ENCODE measurements around the gene NYNRIN.
"Not testable (repeated sequence)": the region's sequence is repeated elsewhere in the genome, so short reads cannot be mapped to it uniquely, and the experiment has no call there.

The NYNRIN gene

GRCh38 chr14:24369907-24370687 lies 28.7 kb upstream of the NYNRIN start:
- DNase-seq (ENCODE audit: low read depth in 2 of 2): no peak

GRCh38 chr14:24370748-24371147 lies 28.1 kb upstream of the NYNRIN start:
- DNase-seq (ENCODE audit: low read depth in 2 of 2): no peak

GRCh38 chr14:24371605-24372004 lies 27.2 kb upstream of the NYNRIN start:
- not testable (repeated sequence) for DNase-seq (ENCODE audit: low read depth in 2 of 2)

GRCh38 chr14:24372701-24373416 lies 25.9 kb upstream of the NYNRIN start:
- no peak for DNase-seq (ENCODE audit: low read depth in 2 of 2)

- DNase-seq (ENCODE audit: low read depth in 2 of 2): no peak
Measured at GRCh38 chr14:24376448-24377070, 22.2 kb upstream of the NYNRIN start.

GRCh38 chr14:24377126-24377525 lies 21.7 kb upstream of the NYNRIN start:
- no peak for DNase-seq (ENCODE audit: low read depth in 2 of 2)

GRCh38 chr14:24377657-24378056 lies 21.1 kb upstream of the NYNRIN start:
- no peak for DNase-seq (ENCODE audit: low read depth in 2 of 2)

GRCh38 chr14:24378327-24378726 lies 20.5 kb upstream of the NYNRIN start:
- DNase-seq (ENCODE audit: low read depth in 2 of 2): no peak

GRCh38 chr14:24378981-24379906 lies 19.6 kb upstream of the NYNRIN start:
- DNase-seq (ENCODE audit: low read depth in 2 of 2): no peak

GRCh38 chr14:24379907-24380730 lies 18.7 kb upstream of the NYNRIN start:
- DNase-seq (ENCODE audit: low read depth in 2 of 2): no peak

- no peak for DNase-seq (ENCODE audit: low read depth in 2 of 2)
Measured at GRCh38 chr14:24381363-24382063, 17.3 kb upstream of the NYNRIN start.

GRCh38 chr14:24382064-24382371 lies 16.8 kb upstream of the NYNRIN start:
- no peak for DNase-seq (ENCODE audit: low read depth in 2 of 2)

- DNase-seq (ENCODE audit: low read depth in 2 of 2): no peak
Measured at GRCh38 chr14:24384169-24384568, 14.6 kb upstream of the NYNRIN start.

GRCh38 chr14:24385524-24385923 lies 13.3 kb upstream of the NYNRIN start:
- no peak for DNase-seq (ENCODE audit: low read depth in 2 of 2)

GRCh38 chr14:24387009-24387345 lies 11.8 kb upstream of the NYNRIN start:
- DNase-seq (ENCODE audit: low read depth in 2 of 2): no peak

GRCh38 chr14:24387579-24387978 lies 11.2 kb upstream of the NYNRIN start:
- DNase-seq (ENCODE audit: low read depth in 2 of 2): not testable (repeated sequence)

- DNase-seq (ENCODE audit: low read depth in 2 of 2): no peak
Measured at GRCh38 chr14:24388474-24389179, 10.2 kb upstream of the NYNRIN start.

GRCh38 chr14:24389226-24389848 lies 9.5 kb upstream of the NYNRIN start:
- no peak for DNase-seq (ENCODE audit: low read depth in 2 of 2)

- DNase-seq (ENCODE audit: low read depth in 2 of 2): no peak
Measured at GRCh38 chr14:24390701-24391468, 7.9 kb upstream of the NYNRIN start.
